Measurements from ENCODE around the gene FSTL3.

Gene FSTL3

GRCh38 chr19:658059-658839 lies 17.9 kb upstream of the FSTL3 start:
- no peak for DNase-seq (ENCODE audit: extremely low read depth, low read depth)
- TF ChIP-seq, protein P1, sequence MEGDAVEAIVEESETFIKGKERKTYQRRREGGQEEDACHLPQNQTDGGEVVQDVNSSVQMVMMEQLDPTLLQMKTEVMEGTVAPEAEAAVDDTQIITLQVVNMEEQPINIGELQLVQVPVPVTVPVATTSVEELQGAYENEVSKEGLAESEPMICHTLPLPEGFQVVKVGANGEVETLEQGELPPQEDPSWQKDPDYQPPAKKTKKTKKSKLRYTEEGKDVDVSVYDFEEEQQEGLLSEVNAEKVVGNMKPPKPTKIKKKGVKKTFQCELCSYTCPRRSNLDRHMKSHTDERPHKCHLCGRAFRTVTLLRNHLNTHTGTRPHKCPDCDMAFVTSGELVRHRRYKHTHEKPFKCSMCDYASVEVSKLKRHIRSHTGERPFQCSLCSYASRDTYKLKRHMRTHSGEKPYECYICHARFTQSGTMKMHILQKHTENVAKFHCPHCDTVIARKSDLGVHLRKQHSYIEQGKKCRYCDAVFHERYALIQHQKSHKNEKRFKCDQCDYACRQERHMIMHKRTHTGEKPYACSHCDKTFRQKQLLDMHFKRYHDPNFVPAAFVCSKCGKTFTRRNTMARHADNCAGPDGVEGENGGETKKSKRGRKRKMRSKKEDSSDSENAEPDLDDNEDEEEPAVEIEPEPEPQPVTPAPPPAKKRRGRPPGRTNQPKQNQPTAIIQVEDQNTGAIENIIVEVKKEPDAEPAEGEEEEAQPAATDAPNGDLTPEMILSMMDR (IDR thresholded peaks at IDR 0.05; ENCODE audit: low read depth, low read length, missing control alignments): no peak
- H3K4me3 ChIP-seq (replicated peaks; ENCODE audit: low read depth, low read length): no peak overlapping the region

DNA sequence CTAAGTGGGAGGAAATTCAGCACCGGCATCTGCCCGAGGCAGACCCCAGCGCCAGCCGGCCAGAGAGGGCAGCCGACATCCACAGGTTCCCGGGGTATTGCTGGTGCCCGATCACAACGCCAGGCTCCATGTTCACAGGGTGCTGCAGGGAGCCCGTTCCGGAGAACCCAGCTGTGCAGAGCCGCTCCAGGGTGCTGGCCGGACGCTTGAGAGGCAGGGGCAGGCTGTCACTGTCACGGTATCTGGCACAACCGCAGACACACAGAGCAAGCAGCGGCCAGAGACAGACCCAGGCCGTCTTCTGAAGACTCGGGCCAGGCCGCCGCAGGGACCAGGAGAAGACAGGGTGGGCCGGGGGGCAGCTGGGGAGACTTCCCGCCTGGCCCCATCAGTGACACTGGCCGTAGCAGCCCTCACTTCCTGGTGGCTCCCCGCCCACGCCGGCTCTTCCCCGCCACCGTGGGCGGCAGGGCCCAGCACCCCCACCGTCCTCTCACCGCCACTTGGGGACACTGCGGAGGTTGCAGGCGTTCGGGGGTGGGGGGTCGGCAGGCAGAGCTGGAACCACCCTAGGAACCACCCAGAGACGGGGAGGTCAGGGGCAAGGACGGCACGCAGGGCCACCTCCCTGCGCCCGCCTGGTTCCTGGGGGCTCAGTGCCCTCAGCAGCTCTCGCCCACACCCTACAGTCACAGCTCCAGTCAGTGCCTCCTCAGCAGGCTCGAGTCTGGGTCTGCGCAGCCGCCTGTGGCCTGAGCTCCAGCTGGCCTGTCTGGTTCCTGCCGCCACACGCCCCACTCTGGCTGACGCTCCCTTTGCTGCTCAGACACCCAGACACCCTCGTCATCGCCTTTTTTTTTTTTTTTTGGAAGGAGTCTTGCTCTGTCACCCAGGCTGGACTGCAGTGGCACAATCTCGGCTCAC lies 17.0 kb upstream of the FSTL3 start:
- H3K4me3 ChIP-seq (replicated peaks; ENCODE audit: low read depth, low read length): no peak overlapping the region
- DNase-seq (ENCODE audit: extremely low read depth, low read depth): no peak
- TF ChIP-seq, protein P1 (IDR thresholded peaks at IDR 0.05; ENCODE audit: low read depth, low read length, missing control alignments): no peak

DNA sequence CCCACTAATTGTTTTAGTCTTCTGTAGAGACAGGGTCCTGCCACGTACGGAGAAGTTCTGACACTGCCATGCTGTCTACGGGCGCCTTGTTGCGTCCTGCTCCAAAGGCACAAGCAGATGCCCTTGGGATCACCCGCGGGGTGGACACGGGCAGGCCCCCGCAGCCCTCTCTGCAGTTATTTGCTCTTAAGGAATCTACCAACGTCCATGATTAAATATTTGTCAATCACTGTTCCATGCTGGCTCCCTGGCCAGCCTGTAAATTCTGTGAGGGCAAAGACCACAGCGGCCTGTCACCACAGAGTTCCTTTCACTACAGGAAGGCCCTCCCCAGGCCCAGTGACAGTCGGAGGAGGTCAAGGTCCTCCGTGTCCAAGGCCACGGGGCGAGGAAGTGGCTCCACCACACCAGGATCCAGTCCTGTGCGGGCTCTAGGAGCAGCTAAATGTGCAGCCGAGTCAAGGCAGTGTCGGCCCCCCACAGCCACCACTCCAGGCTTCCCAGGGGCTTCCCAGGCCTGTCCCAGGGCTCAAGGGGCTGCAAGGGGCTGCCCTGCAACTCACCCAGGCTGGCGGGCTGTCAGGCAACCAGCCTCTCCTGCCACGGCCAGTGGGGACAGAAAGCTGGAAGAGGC lies 15.3 kb upstream of the FSTL3 start:
- H3K4me3 ChIP-seq (replicated peaks; ENCODE audit: low read depth, low read length): peak overlapping the region; percentile 89
- TF ChIP-seq, protein P1 (IDR thresholded peaks at IDR 0.05; ENCODE audit: low read depth, low read length, missing control alignments): no peak
- no peak for DNase-seq (ENCODE audit: extremely low read depth, low read depth)

DNA sequence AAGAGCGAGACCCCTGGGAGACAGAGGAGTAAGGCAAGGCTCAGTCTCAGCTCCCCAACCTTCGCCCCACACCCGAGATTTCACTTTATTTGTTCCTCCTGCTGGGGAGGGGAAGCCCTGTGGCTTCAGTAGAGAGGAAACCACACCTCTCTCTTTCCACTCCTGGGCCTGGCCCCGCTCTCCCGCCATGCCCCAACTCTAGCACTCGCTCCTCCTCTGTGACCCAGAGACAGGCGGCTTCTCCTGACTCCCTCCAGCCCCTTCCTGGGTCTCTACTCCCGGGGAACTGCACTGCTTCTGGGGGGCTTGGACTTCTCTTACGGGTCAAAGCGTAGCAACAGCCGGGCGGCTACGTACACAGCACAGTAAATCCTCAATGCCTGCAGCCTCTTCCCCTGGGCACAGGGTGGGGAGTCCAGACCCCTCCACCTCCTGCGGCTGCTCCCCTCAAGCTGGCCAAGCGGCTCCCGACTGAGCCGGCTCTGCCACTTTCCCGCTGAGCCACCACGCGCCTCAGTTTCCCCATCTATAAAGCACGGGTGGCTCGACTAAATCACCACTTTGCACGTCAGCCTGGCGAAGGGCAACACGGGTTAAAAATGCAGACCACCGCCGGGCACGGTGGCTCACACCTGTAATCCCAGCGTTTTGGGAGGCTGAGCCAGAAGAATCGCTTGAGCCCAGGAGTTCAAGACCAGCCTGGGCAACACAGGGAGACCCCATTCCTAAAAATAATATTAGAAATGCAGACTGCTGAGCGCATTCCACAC lies 14.6 kb upstream of the FSTL3 start:
- TF ChIP-seq, protein P1 (IDR thresholded peaks at IDR 0.05; ENCODE audit: low read depth, low read length, missing control alignments): no peak
- DNase-seq (ENCODE audit: extremely low read depth, low read depth): no peak
- H3K4me3 ChIP-seq (replicated peaks; ENCODE audit: low read depth, low read length): peak overlapping the region; percentile 89

GRCh38 chr19:662207-662961 lies 13.8 kb upstream of the FSTL3 start:
- TF ChIP-seq, protein P1 (IDR thresholded peaks at IDR 0.05; ENCODE audit: low read depth, low read length, missing control alignments): no peak
- no peak for DNase-seq (ENCODE audit: extremely low read depth, low read depth)
- peak overlapping the region; percentile 89 for H3K4me3 ChIP-seq (replicated peaks; ENCODE audit: low read depth, low read length)
